22Rv1 (cell line): ENCODE measurements around the gene GNG7.

Experiments
- CTCF ChIP-seq: fragments of 450-650 bp; IDR thresholded peaks from 2 replicates; pipeline ENCODE4 v1.5.1; 2017; ENCODE audit warnings: mild to moderate bottlenecking
- ZFX ChIP-seq: fragments of 450-650 bp; IDR thresholded peaks from 2 replicates; pipeline ENCODE4 v1.6.1; 2017; ENCODE audit warnings: antibody characterized with exemption, borderline replicate concordance

GRCh38 chr19:2616741-2617392, 85.6 kb downstream of the GNG7 start:
- TF ChIP-seq CTCF: no peak
- TF ChIP-seq ZFX: no peak
